Measurements from ENCODE around the gene GNA14. TPM values are rescaled to one million over a fixed set of nuclear protein-coding genes. Genes with fewer than 3 reads are reported as not detected.

GNA14 gene
- total RNA-seq, 1 experiment from 2014 or later = 0.37 TPM

DNA sequence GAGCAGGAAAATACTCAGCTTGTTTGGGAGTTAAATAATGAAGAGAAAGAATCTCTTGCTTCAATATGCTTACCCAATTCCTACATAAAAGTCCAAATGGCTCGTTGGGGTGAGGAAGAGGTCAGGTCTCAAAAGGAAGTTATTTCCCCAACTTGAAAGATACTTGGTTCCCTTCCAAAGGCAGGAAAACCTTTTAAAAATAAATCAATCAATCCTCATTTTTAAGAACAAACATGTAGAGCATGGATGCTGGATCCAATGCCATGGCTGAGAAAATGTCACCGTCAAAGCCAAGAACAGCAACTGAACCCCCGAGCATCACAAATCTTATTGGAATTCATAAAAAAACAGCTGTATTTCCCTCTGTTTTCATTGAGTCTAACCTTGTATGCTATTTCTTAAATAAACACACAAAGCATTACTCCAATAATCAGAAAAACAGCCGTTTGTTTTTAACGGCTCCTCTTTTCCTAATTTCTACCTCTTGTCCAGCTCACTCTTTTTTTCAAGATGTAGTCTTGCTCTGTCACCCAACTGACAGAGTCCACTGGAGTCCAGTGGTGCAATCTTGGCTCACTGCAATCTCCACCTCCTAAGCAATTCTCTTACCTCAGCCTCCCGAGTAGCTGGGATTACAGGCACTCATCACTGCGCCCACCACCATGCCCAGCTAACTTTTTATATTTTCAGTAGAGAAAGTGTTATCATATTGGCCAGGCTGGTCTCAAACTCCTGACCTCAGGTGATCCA is 140.7 kb downstream of the GNA14 start:
- no peak overlapping the region for H3T11ph ChIP-seq (ENCODE audit: low read length)
- no peak overlapping the region for H2BK120ac ChIP-seq (ENCODE audit: low read depth, low read length, poor library complexity, severe bottlenecking)
- no peak overlapping the region for H3K4ac ChIP-seq (ENCODE audit: low read depth, low read length)
- H3K56ac ChIP-seq (ENCODE audit: insufficient read length, low read depth, low read length) = no peak overlapping the region
- no peaks in the 10 kb centered on the region for H3K23me2 ChIP-seq (ENCODE audit: insufficient read length, low read depth, low read length, poor library complexity, severe bottlenecking)
- H3K4me1 ChIP-seq (ENCODE audit: insufficient read depth, low read length) = no peaks in the 10 kb centered on the region; the same call in 1 of the 2 replicates
- H3K27me3 ChIP-seq (ENCODE audit: insufficient read depth, low read length) = no peaks in the 10 kb centered on the region
- no peak overlapping the region for H3K4me2 ChIP-seq (ENCODE audit: insufficient read depth, insufficient read length, low read length)
- no peak overlapping the region for H2BK12ac ChIP-seq (ENCODE audit: insufficient read length, low read depth, low read length)
- no peak overlapping the region for H3K14ac ChIP-seq (ENCODE audit: insufficient read depth, low read length)
- H4K20me1 ChIP-seq (ENCODE audit: control insufficient read depth, insufficient read depth, insufficient read length) = no peaks in the 10 kb centered on the region
- 0 out of 2 replicates have a peak, but pooled peaks cover 2% of the 10 kb centered on the region for H3K79me2 ChIP-seq (ENCODE audit: insufficient read depth, low read length)
- H3K27me3 Mint-ChIP-seq (ENCODE audit: low read depth) = no peaks in the 10 kb centered on the region; the same call in 1 of the 2 replicates
- no peak overlapping the region for H2BK20ac ChIP-seq (ENCODE audit: low read depth, low read length, poor library complexity, severe bottlenecking)
- H3K4me1 Mint-ChIP-seq = peaks cover 14% of the 10 kb centered on the region in 2 experiments
- TF ChIP-seq, protein P1, sequence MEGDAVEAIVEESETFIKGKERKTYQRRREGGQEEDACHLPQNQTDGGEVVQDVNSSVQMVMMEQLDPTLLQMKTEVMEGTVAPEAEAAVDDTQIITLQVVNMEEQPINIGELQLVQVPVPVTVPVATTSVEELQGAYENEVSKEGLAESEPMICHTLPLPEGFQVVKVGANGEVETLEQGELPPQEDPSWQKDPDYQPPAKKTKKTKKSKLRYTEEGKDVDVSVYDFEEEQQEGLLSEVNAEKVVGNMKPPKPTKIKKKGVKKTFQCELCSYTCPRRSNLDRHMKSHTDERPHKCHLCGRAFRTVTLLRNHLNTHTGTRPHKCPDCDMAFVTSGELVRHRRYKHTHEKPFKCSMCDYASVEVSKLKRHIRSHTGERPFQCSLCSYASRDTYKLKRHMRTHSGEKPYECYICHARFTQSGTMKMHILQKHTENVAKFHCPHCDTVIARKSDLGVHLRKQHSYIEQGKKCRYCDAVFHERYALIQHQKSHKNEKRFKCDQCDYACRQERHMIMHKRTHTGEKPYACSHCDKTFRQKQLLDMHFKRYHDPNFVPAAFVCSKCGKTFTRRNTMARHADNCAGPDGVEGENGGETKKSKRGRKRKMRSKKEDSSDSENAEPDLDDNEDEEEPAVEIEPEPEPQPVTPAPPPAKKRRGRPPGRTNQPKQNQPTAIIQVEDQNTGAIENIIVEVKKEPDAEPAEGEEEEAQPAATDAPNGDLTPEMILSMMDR (conservative IDR thresholded peaks at IDR 0.05) = no peak
- no peaks in the 10 kb centered on the region for H3K9me3 ChIP-seq (ENCODE audit: control insufficient read depth, low read depth, low read length)
- no peak overlapping the region for H2BK15ac ChIP-seq (ENCODE audit: low read depth, low read length)
- no peak overlapping the region for H2BK5ac ChIP-seq (ENCODE audit: insufficient read length, low read length)
- H3K9ac ChIP-seq (ENCODE audit: extremely low read depth, insufficient read length, low read length) = no peak overlapping the region
- no CpG with 5 or more reads among the region's 7 CpGs for WGBS (ENCODE audit: extremely low coverage, insufficient read length, low lambda C conversion rate)
- no peak overlapping the region for H2AFZ ChIP-seq (ENCODE audit: low read length)
- no peak overlapping the region for H3K23ac ChIP-seq (ENCODE audit: insufficient read length, low read depth, low read length)
- H3K27ac Mint-ChIP-seq = no peak overlapping the region
- no peak overlapping the region for H4K5ac ChIP-seq (ENCODE audit: insufficient read length, low read depth, low read length)
- no peaks in the 10 kb centered on the region for H3K79me1 ChIP-seq (ENCODE audit: insufficient read depth, low read depth, low read length, poor library complexity, severe bottlenecking)
- no peak overlapping the region for H2AK5ac ChIP-seq (ENCODE audit: insufficient read length, low read length)
- no peaks in the 10 kb centered on the region for H3K36me3 Mint-ChIP-seq (ENCODE audit: insufficient read depth in 1 of 3, low read depth in 3 of 3)
- no peak overlapping the region for H3K18ac ChIP-seq (ENCODE audit: insufficient read length, low read depth, low read length)
- H4K8ac ChIP-seq (replicated peaks; ENCODE audit: insufficient read length, low read depth, low read length) = no peak overlapping the region
- H3K9me3 Mint-ChIP-seq = no peaks in the 10 kb centered on the region
- no peak overlapping the region for H3K4me3 Mint-ChIP-seq
- no peak overlapping the region for H3K27ac ChIP-seq (ENCODE audit: insufficient read length, low read depth, low read length)
- DNase-seq = no peak
- H4K91ac ChIP-seq (ENCODE audit: insufficient read length, low read depth, low read length) = no peak overlapping the region
